Measurements from ENCODE around the gene MAJIN.
"Not testable (repeated sequence)": the region's sequence is repeated elsewhere in the genome, so short reads cannot be mapped to it uniquely, and the experiment has no call there.

- not testable (repeated sequence) for TF ChIP-seq CTCF (IDR thresholded peaks at IDR 0.05); NRF1 (IDR thresholded peaks at IDR 0.05; ENCODE audit: low read depth, low read length); FOXJ3 (CRISPR knock-in tag; IDR thresholded peaks at IDR 0.05); REST (IDR thresholded peaks at IDR 0.05; ENCODE audit: low read depth, low read length); TAF1 (IDR thresholded peaks at IDR 0.05; ENCODE audit: borderline replicate concordance, low read depth, low read length); SMC3 (IDR thresholded peaks at IDR 0.05; ENCODE audit: low read depth, low read length); EP300 (IDR thresholded peaks at IDR 0.05; ENCODE audit: borderline replicate concordance in 1 of 2, low read depth in 1 of 2, low read length in 1 of 2); SIN3A (IDR thresholded peaks at IDR 0.05; ENCODE audit: borderline replicate concordance, low read depth, low read length); GATA2 (CRISPR knock-in tag; IDR thresholded peaks at IDR 0.05); POLR2AphosphoS5 (IDR thresholded peaks at IDR 0.05; ENCODE audit: low read depth, low read length)
Observed at GRCh38 chr11:64983339-64983738, 11.4 kb upstream of the MAJIN start.

All from SK-N-SH (cell line).